MCF 10A (cell line): ENCODE data around the gene RNF213. TPM values are rescaled to one million over a fixed set of nuclear protein-coding genes. Genes with fewer than 3 reads are reported as not detected.

ENCODE experiments used
- BruUV-seq: library from RNA; stranded (reverse); fragments of 400-500 nt; replicated peaks from 2 replicates; lab custom pipeline; 2021; lab: Mats Ljungman, UMichigan
- CTCF ChIA-PET: fragments of 300-600 bp; sonication (Branson Sonifier 250); formaldehyde crosslinking; extraction: SDS; loops from one replicate; lab custom pipeline; 2021; ENCODE audit warnings: antibody characterized with exemption, inconsistent platforms; lab: Yijun Ruan, JAX
- POLR2A ChIA-PET: fragments of 300-600, 350-650 bp; sonication (Branson Sonifier 250); formaldehyde crosslinking; extraction: SDS; loops from one replicate; lab custom pipeline; 2020; ENCODE audit warnings: antibody characterized with exemption, inconsistent platforms; lab: Yijun Ruan, JAX
- DNase-seq: peaks from one replicate; pipeline ENCODE4 v3.0.0-alpha.2; 2018; ENCODE audit not compliant: unreplicated experiment
- H3K27ac Mint-ChIP-seq: one replicate; pipeline ENCODE4 v1.8.0; 2022; ENCODE audit warnings: mild to moderate bottlenecking, low read depth, mixed read lengths; ENCODE audit not compliant: unreplicated experiment
- H3K27me3 Mint-ChIP-seq: one replicate; pipeline ENCODE4 v1.8.0; 2022; ENCODE audit warnings: mixed read lengths; ENCODE audit not compliant: insufficient read depth, unreplicated experiment
- H3K36me3 Mint-ChIP-seq: one replicate; pipeline ENCODE4 v1.8.0; 2022; ENCODE audit warnings: mild to moderate bottlenecking, moderate library complexity, mixed read lengths; ENCODE audit not compliant: insufficient read depth, unreplicated experiment
- H3K4me1 Mint-ChIP-seq: one replicate; pipeline ENCODE4 v1.8.0; 2022; ENCODE audit warnings: mixed read lengths; ENCODE audit not compliant: insufficient read depth, unreplicated experiment
- H3K4me3 Mint-ChIP-seq: one replicate; pipeline ENCODE4 v1.8.0; 2022; ENCODE audit warnings: mild to moderate bottlenecking, moderate library complexity, mixed read lengths; ENCODE audit not compliant: unreplicated experiment
- H3K9me3 Mint-ChIP-seq: one replicate; pipeline ENCODE4 v1.8.0; 2022; ENCODE audit warnings: mixed read lengths; ENCODE audit not compliant: unreplicated experiment
- intact Hi-C: fragments of 100-400 bp; cut with micrococcal nuclease; formaldehyde crosslinking; loops from 2 replicates; pipeline ENCODE4 v1.14.1; 2022
- total RNA-seq: library from RNA; stranded (reverse); gene quantifications from 2 replicates; pipeline ENCODE4 v1.2.3, GENCODE V29; 2022
- TF ChIP-seq, protein P1 (sequence below): fragments of 200-600 bp; IDR thresholded peaks from one replicate; pipeline ENCODE4 v1.8.0; 2022; ENCODE audit warnings: antibody characterized with exemption, mild to moderate bottlenecking; ENCODE audit not compliant: unreplicated experiment

RNF213 gene
- total RNA-seq, 1 experiment from 2014 or later: 50.5 TPM

DNA sequence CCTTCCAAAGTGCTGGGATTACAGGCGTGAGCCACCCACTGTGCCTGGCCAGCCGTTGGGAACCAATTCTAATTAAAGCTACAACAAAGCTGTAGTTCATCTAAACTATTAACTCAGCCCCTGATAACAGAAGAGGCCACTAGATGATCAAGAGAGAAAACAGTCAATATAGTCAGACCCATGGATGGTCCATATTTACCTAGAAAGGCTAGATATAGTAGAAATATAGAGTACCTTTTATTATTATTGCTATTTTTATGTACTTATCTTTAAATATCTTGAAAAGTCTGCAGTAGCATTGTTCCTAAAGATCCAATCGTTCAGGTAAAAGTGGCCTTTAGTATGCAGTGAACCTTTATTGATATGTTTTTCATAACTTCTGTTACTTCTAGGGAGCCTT is 43.2 kb downstream of the RNF213 start:
- H3K4me1 Mint-ChIP-seq: peaks cover 4% of the 10 kb centered on the region
- TF ChIP-seq, protein P1, sequence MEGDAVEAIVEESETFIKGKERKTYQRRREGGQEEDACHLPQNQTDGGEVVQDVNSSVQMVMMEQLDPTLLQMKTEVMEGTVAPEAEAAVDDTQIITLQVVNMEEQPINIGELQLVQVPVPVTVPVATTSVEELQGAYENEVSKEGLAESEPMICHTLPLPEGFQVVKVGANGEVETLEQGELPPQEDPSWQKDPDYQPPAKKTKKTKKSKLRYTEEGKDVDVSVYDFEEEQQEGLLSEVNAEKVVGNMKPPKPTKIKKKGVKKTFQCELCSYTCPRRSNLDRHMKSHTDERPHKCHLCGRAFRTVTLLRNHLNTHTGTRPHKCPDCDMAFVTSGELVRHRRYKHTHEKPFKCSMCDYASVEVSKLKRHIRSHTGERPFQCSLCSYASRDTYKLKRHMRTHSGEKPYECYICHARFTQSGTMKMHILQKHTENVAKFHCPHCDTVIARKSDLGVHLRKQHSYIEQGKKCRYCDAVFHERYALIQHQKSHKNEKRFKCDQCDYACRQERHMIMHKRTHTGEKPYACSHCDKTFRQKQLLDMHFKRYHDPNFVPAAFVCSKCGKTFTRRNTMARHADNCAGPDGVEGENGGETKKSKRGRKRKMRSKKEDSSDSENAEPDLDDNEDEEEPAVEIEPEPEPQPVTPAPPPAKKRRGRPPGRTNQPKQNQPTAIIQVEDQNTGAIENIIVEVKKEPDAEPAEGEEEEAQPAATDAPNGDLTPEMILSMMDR: no peak
- DNase-seq: no peak
- intact Hi-C loops: no loop called here
- CTCF ChIA-PET: no interaction called here
- peaks cover 92% of the 10 kb centered on the region for H3K36me3 Mint-ChIP-seq
- no TSS peak for BruUV-seq
- no peak overlapping the region for H3K27ac Mint-ChIP-seq
- no peak overlapping the region for H3K4me3 Mint-ChIP-seq
- H3K27me3 Mint-ChIP-seq: no peaks in the 10 kb centered on the region
- no peaks in the 10 kb centered on the region for H3K9me3 Mint-ChIP-seq
- POLR2A ChIA-PET: interaction anchor here (0.6 to 0.7 kb wide), 2 partner anchors 9 to 705 kb away, joined by 3 read pairs; no protein-coding TSS in a partner anchor

DNA sequence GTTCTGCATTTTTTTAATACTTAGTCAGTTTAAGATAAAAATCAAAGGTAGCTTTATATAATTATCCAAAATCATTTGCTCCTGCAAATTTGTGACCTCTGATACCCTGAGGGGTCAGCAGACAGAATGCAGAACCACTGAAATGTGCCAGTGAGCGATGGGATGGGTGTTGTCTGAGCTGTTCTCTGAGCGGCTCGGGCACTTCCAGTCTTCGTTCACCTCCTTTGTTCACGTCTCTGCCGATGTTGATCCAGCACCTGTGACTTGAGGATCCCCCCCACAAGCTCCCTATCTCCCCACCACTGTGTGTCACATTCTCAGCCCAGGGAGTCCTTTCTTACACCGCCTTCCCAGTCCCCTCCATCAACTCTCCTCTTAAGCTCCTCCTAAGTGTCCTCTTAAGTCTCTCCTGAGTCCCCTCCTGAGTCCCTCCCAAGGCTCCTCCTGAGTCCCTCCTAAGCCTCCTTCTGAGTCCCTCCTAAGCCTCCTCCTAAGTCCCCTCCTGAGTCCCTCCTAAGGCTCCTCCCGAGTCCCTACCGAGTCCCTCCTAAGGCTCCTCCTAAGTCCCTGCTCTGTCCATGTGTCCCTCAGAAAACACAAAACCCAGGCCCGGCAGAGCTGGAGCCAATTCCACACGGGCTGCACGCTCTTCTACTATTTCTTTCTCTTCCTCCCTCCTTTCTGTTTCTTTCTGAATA is 47.5 kb downstream of the RNF213 start:
- Mint-ChIP-seq H3K27ac (no peak overlapping the region), H3K4me3 (no peak overlapping the region), H3K9me3 (no peaks in the 10 kb centered on the region), H3K27me3 (no peaks in the 10 kb centered on the region), H3K4me1 (peaks cover 4% of the 10 kb centered on the region), H3K36me3 (peaks cover 97% of the 10 kb centered on the region)
- intact Hi-C loops: no loop called here
- ChIA-PET POLR2A (no interaction called here), CTCF (no interaction called here)
- no peak for DNase-seq
- TF ChIP-seq, protein P1: no peak
- BruUV-seq: no TSS peak

DNA sequence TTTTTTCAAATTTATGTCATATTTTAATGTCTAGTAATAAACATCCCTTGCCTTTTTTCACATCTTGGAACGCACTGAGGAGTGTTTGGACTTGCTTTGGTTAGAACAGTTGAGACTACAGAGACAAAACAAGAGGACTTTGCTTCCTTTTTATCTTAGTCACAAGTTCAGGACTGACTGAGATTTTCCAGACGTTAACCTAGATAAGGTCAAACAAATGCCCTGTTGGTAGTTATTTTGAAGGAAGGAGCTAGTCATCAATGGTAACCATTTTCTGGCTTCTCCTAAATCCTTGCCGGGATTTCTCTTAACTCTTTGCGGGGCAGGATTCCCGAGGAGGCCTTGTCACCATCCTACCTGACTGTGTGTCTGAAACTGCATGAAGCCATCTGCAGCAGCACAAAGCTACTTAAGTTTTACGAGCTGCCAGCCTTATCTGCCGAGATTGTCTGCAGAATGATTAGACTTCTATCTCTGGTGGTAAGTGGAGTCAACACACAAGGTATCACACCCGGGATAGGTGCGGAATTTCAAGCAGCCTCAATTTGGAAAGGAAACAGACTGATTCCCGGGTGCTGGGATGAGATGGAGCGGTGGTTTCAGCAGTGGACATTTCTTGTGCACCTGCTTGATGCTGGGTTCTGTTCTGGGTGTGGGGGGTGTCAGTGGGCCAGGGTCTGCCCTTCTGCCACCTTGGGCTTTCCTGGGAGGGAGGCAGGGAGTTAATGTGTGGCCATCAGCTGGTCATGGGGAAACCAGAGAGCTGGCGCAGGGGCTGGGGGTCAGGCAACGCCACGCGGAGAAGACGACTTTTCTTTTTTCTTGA is 48.3 kb downstream of the RNF213 start:
- DNase-seq: no peak
- Mint-ChIP-seq H3K27ac (no peak overlapping the region), H3K9me3 (no peaks in the 10 kb centered on the region), H3K4me1 (peaks cover 4% of the 10 kb centered on the region), H3K4me3 (no peak overlapping the region), H3K27me3 (no peaks in the 10 kb centered on the region), H3K36me3 (peaks cover 92% of the 10 kb centered on the region)
- no TSS peak for BruUV-seq
- ChIA-PET CTCF (no interaction called here), POLR2A (interaction anchor here (1.2 kb wide), 1 partner anchor 15 kb away, joined by 3 read pairs; no protein-coding TSS in a partner anchor)
- TF ChIP-seq, protein P1: no peak
- intact Hi-C loops: no loop called here

DNA sequence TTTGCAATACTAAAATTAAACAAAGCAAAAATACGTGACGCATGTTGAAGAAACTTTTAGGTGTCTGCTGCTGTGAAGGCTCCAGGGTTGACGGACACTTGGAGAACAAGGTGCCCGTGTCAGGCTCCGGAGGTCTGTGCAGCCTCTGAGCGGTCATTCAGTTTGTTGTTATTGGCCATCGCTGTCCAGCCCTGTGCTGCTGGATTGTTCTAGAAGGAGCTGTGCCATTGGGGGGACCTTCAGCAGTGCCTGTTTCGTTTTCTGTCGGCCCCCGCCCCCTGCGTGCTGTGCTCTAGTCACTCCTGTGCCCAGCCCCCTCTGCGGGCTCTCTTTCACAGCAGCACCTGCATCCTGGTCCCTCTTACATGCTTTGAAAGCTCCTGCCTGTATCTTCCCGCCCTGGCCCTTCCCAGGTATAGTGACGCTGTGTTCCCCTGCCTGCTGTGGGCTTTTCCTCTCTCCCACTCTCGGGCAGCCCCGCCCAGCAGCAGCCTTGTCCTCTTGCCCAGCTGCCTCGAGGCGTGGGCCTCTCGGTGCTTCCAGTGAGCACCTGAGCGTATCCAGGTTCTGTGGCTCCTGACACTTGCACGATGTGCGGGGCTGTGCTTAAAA is 50.7 kb downstream of the RNF213 start:
- BruUV-seq: no TSS peak
- Mint-ChIP-seq H3K4me3 (no peak overlapping the region), H3K27me3 (no peaks in the 10 kb centered on the region), H3K27ac (no peak overlapping the region), H3K9me3 (no peaks in the 10 kb centered on the region), H3K36me3 (peaks cover 74% of the 10 kb centered on the region), H3K4me1 (peaks cover 4% of the 10 kb centered on the region)
- TF ChIP-seq, protein P1: no peak
- intact Hi-C loops: no loop called here
- ChIA-PET CTCF (no interaction called here), POLR2A (no interaction called here)
- DNase-seq: no peak
